ENCODE data around the gene DCUN1D1. TPM values are rescaled to one million over a fixed set of nuclear protein-coding genes. Genes with fewer than 3 reads are reported as not detected.

The DCUN1D1 gene
- total RNA-seq, 4 donors from 2014 or later, result 16.7 to 25.9 (median 19.6) TPM

DNA sequence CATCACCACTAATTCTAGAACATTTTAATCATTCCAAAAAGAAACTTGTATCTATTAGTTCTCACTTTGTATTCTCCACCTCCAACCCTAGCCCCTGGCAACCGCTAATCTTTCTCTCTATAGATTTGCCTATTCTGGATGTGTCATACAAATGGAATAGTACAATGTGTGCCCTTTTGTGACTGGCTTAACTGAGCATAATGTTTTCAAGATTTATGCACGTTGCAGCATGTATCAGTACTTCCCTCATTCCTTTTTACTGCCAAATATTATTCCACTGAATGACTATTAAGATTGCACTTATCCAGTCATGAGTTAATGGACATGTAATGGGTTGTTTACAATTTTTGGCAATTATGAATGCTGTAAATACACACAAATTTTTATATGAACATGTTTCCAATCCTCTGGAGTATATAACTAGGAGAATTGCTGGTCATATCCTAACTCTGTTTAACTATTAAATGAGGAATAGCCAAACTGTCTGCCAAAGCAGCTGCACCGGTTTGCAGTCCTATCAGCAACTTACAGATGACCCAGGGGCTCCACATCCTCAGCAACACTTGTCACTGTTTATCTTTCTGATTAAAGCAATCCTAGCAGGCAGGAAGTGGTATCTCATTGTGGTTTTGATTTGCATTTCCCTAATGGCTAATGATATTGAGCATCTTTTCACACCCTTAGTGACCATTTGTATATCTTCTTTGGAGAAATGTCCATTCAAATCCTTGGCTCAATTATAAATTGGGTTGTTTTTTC, 42.9 kb downstream of the DCUN1D1 start:
- H3K4me3 ChIP-seq (ENCODE audit: low read depth, poor library complexity, severe bottlenecking), result no peak overlapping the region
- WGBS, 2 donors, result 72 to 79% methylated on average over 3 of the region's 3 CpGs
- intact Hi-C loops (cut with DNase I; ENCODE audit: low total_unique reads), result no loop called here
- TF ChIP-seq POLR2A (IDR thresholded peaks at IDR 0.05), result no peak
- TF ChIP-seq, protein P1, sequence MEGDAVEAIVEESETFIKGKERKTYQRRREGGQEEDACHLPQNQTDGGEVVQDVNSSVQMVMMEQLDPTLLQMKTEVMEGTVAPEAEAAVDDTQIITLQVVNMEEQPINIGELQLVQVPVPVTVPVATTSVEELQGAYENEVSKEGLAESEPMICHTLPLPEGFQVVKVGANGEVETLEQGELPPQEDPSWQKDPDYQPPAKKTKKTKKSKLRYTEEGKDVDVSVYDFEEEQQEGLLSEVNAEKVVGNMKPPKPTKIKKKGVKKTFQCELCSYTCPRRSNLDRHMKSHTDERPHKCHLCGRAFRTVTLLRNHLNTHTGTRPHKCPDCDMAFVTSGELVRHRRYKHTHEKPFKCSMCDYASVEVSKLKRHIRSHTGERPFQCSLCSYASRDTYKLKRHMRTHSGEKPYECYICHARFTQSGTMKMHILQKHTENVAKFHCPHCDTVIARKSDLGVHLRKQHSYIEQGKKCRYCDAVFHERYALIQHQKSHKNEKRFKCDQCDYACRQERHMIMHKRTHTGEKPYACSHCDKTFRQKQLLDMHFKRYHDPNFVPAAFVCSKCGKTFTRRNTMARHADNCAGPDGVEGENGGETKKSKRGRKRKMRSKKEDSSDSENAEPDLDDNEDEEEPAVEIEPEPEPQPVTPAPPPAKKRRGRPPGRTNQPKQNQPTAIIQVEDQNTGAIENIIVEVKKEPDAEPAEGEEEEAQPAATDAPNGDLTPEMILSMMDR (IDR thresholded peaks at IDR 0.05), result no peak
- DNase-seq (ENCODE audit: low spot score in 2 of 2), result no peak

DNA sequence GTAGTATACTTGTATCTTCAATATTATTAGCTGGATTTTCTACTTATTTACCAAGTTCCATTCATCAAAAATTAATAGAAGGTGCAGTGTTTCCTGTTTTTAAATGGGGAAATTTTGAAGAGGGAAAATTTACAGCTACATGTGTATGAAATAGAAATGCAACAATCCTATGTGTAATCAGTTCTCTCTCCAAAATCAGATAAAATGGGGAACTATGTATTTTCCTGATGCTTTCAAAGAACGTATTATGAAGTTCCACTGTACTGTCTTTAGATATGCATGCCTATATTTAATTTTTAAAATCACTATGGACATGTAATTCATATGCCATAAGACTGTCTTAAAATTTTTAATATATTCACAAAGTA, 43.4 kb downstream of the DCUN1D1 start:
- no peak for DNase-seq (ENCODE audit: low spot score in 2 of 2)
- intact Hi-C loops (cut with DNase I; ENCODE audit: low total_unique reads), result no loop called here
- H3K4me3 ChIP-seq (ENCODE audit: low read depth, poor library complexity, severe bottlenecking), result no peak overlapping the region
- WGBS, 2 donors, result 85 to 89% methylated on average over 1 of the region's 1 CpG
- no peak for TF ChIP-seq POLR2A (IDR thresholded peaks at IDR 0.05)
- TF ChIP-seq, protein P1 (IDR thresholded peaks at IDR 0.05), result no peak

- TF ChIP-seq POLR2A (IDR thresholded peaks at IDR 0.05), result no peak
- TF ChIP-seq, protein P1 (IDR thresholded peaks at IDR 0.05), result no peak
- 91 to 93% methylated on average over 4 of the region's 4 CpGs for WGBS, 2 donors
- intact Hi-C loops (cut with DNase I; ENCODE audit: low total_unique reads), result no loop called here
- no peak for DNase-seq (ENCODE audit: low spot score in 2 of 2)
- no peak overlapping the region for H3K4me3 ChIP-seq (ENCODE audit: low read depth, poor library complexity, severe bottlenecking)
These were observed 44.0 kb downstream of the DCUN1D1 start for GRCh38 chr3:182936239-182936917.

DNA sequence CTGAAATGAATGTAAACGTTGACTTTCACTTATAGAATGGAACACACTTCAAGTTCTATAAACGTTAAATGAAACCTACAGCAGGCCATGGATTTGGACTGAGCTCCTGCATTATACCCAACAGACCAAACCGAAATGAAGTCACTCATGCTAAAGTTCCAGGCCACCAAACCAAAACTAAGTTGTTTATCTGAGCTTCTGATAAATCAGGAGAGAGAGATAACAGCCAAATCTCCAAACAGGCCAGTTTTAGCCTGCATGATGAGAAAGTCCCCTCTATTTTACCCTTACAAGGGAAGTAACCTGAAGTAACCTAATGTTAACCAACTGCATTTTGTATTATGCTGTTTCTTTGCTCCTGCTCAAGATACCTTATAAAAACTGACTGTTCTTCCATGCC, 44.5 kb downstream of the DCUN1D1 start:
- no peak for DNase-seq (ENCODE audit: low spot score in 2 of 2)
- WGBS, 2 donors, result 77 to 84% methylated on average over 3 of the region's 3 CpGs
- intact Hi-C loops (cut with DNase I; ENCODE audit: low total_unique reads), result no loop called here
- no peak overlapping the region for H3K4me3 ChIP-seq (ENCODE audit: low read depth, poor library complexity, severe bottlenecking)
- TF ChIP-seq POLR2A (IDR thresholded peaks at IDR 0.05), result no peak
- TF ChIP-seq, protein P1 (IDR thresholded peaks at IDR 0.05), result no peak

GRCh38 chr3:182925944-182926337, 54.4 kb downstream of the DCUN1D1 start:
- intact Hi-C loops (cut with DNase I; ENCODE audit: low total_unique reads), result no loop called here
- DNase-seq (ENCODE audit: low spot score in 2 of 2), result no peak
- TF ChIP-seq, protein P1 (IDR thresholded peaks at IDR 0.05), result no peak
- TF ChIP-seq POLR2A (IDR thresholded peaks at IDR 0.05), result no peak
- WGBS, 2 donors, result 88 to 90% methylated on average over 3 of the region's 3 CpGs
- no peak overlapping the region for H3K4me3 ChIP-seq (ENCODE audit: low read depth, poor library complexity, severe bottlenecking)

All from lower leg skin (tissue), 4 donors.